Measurements from ENCODE around the gene PCDHGA12.
"Not testable (repeated sequence)": the region's sequence is repeated elsewhere in the genome, so short reads cannot be mapped to it uniquely, and the experiment has no call there.

The PCDHGA12 gene

DNA sequence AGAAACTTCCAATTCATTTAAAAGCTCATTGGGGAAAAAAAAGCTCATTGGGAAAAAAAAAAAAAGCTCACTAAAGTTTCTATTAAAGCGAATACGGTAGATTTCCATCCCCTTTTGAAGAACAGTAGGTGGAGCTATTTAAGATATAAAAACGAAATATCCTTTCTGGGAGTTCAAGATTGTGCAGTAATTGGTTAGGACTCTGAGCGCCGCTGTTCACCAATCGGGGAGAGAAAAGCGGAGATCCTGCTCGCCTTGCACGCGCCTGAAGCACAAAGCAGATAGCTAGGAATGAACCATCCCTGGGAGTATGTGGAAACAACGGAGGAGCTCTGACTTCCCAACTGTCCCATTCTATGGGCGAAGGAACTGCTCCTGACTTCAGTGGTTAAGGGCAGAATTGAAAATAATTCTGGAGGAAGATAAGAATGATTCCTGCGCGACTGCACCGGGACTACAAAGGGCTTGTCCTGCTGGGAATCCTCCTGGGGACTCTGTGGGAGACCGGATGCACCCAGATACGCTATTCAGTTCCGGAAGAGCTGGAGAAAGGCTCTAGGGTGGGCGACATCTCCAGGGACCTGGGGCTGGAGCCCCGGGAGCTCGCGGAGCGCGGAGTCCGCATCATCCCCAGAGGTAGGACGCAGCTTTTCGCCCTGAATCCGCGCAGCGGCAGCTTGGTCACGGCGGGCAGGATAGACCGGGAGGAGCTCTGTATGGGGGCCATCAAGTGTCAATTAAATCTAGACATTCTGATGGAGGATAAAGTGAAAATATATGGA is at the start of gene PCDHGA12:
Gene PCDHGA12 (plus strand): TSS at position 176 of the 782 bp plus-strand sequence. CDS start 253 bp downstream, at position 429.
- peak; percentile 85 for DNase-seq

DNA sequence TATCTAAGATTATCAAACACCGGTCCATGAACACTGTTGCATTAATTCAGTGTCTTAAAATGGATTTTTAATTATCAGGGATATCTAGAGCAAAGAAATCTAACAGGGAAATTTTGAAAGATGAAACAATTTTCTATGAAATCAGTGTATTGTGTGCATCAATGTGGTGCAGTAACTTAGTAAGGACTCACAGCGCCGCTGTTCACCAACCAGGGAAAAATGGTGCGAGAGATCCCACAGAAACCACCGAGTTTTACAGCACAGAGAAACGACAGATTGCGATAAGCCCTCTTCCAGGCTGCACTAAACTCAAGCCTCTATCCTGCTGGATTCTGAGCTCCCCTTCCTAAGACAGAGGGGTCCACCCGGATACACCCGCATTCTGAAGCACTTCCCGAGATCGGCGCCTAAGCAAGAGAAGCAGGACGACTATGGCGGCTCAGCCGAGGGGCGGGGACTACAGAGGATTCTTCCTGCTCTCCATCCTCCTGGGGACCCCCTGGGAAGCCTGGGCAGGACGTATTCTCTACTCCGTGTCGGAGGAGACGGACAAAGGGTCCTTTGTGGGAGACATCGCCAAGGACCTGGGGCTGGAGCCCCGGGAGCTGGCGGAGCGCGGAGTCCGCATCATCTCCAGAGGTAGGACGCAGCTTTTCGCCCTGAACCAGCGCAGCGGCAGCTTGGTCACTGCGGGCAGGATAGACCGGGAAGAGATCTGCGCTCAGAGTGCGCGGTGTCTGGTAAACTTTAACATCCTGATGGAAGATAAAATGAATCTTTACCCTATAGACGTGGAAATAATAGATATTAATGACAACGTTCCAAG is 47.6 kb upstream of the PCDHGA12 start, which contains the start of gene PCDHGA7:
Gene PCDHGA7 (plus strand): TSS at position 274 of the 826 bp plus-strand sequence. CDS start 158 bp downstream, at position 432.
- no peak for DNase-seq

DNA sequence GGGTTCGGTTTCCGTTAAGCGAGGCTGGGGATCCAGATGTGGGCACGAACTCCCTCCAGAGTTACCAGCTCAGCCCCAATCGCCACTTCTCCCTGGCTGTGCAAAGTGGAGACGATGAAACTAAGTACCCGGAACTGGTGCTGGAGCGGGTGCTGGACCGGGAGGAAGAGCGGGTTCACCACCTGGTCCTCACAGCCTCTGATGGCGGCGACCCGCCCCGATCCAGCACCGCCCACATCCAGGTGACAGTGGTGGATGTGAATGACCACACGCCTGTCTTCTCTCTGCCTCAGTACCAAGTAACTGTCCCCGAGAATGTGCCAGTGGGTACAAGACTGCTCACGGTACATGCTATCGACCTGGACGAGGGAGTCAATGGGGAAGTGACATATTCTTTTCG is 47.0 kb upstream of the PCDHGA12 start:
- no peak for DNase-seq

DNA sequence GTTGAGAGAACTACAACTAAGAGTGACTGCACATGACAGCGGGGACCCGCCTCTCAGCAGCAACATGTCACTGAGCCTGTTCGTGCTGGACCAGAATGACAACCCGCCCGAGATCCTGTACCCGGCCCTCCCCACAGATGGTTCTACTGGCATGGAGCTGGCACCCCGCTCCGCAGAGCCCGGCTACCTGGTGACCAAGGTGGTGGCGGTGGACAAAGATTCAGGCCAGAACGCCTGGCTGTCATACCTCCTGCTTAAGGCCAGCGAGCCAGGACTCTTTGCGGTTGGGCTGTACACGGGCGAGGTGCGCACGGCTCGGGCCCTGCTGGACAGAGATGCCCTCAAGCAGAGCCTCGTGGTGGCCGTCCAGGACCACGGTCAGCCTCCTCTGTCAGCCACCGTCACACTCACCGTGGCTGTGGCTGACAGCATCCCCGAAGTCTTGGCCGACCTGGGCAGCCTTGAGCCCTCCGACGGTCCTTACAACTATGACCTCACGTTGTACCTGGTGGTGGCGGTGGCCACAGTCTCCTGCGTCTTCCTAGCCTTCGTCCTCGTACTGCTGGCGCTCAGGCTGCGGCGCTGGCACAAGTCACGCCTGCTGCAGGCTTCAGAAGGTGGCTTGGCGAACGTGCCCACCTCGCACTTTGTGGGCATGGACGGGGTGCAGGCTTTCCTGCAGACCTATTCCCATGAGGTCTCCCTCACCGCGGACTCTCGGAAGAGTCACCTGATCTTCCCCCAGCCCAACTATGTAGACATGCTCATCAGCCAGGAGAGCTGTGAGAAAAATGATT is 45.6 kb upstream of the PCDHGA12 start:
- no peak for DNase-seq

DNA sequence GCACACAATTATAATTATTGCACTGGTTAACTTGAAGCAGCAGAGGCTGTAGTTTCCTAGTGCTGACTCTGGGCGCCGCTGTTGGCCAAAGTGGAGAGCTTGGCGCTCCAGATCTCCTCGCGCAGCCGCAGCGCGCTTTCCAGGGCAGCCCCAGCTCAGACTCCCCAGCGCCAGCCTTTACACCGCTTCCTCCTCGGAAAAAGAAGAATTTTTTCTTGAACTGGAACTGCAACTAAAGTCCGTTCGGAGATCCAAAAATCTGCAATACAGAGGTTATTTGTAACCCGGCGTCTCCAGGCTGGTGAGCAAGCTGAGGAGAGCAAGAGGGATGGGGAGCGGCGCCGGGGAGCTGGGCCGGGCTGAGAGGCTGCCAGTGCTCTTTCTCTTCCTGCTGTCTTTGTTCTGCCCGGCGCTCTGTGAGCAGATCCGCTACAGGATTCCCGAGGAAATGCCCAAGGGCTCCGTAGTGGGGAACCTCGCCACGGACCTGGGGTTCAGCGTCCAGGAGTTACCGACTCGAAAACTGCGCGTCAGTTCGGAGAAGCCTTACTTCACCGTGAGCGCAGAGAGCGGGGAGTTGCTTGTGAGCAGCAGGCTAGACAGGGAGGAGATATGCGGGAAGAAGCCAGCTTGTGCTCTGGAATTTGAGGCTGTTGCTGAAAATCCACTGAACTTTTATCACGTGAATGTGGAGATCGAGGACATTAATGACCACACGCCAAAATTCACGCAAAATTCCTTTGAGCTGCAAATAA is 42.6 kb upstream of the PCDHGA12 start, which contains the start of gene PCDHGB4:
Gene PCDHGB4 (plus strand): TSS at position 142 of the 755 bp plus-strand sequence. CDS start 187 bp downstream, at position 329.
- peak; percentile 29 for DNase-seq

DNA sequence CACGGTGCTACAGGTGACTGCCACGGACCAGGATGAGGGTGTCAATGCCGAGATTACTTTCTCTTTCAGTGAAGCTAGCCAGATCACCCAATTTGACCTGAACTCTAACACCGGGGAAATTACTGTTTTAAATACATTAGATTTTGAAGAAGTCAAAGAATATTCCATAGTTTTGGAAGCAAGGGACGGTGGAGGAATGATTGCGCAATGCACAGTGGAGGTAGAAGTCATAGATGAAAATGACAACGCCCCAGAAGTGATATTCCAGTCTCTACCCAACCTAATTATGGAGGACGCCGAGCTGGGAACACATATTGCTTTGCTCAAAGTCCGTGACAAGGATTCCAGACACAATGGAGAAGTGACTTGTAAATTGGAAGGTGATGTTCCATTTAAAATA is 41.6 kb upstream of the PCDHGA12 start:
- DNase-seq: no peak

DNA sequence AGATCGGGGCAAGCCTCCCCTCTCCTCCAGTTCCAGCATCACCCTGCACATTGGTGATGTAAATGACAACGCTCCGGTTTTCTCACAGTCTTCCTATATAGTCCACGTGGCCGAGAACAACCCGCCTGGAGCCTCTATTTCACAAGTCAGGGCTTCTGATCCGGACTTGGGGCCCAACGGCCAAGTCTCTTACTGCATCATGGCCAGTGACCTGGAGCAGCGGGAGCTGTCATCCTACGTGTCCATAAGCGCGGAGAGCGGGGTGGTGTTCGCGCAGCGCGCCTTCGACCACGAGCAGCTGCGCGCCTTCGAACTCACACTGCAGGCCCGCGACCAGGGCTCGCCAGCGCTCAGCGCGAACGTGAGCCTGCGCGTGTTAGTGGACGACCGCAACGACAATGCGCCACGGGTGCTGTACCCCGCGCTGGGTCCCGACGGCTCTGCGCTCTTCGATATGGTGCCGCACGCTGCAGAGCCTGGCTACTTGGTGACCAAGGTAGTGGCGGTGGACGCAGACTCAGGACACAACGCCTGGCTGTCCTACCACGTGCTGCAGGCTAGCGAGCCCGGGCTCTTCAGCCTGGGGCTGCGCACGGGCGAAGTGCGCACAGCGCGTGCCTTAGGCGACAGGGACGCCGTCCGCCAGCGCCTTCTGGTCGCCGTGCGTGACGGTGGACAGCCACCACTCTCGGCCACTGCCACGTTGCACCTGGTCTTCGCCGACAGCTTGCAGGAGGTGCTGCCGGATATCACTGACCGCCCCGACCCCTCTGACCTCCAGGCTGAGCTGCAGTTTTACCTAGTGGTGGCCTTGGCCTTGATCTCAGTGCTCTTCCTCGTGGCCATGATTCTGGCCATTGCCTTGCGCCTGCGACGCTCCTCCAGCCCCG is 40.9 kb upstream of the PCDHGA12 start:
- DNase-seq: no peak

DNA sequence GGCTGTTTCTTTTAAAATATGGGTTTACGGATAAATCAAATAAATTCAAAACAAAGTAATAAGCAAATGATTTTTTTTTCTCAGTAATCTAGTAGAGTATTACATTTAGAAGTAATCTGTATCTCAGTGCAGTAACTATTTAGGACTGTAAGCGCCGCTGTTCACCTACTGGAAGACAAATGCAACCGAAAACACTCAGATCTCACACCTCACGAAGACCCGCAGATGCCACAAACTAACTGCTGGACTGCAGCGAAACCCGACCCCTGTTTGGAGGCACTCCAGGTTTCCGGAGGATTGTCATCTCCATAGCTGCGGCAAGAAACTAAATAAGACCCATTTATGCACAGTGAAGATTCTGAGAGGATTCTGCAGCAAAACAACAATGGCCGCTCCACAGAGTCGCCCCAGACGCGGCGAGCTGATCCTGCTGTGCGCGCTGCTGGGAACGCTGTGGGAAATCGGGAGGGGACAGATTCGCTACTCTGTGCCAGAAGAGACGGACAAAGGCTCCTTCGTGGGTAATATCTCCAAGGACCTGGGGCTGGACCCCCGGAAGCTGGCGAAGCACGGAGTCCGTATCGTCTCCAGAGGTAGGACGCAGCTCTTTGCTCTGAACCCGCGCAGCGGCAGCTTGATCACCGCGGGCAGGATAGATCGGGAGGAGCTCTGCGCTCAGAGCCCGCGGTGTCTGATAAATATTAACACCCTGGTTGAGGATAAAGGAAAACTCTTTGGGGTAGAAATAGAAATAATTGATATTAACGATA is 37.7 kb upstream of the PCDHGA12 start, which contains the start of gene PCDHGA8:
Gene PCDHGA8 (plus strand): TSS at position 205 of the 770 bp plus-strand sequence. CDS start 181 bp downstream, at position 386.
- DNase-seq: no peak

DNA sequence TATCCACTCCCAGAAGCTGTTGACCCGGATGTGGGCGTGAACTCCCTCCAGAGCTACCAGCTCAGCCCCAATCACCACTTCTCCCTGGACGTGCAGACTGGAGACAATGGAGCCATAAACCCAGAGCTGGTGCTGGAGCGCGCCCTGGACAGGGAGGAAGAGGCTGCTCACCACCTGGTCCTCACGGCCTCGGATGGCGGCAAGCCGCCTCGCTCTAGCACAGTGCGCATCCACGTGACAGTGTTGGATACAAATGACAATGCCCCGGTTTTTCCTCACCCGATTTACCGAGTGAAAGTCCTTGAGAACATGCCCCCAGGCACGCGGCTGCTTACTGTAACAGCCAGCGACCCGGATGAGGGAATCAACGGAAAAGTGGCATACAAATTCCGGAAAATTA is 37.0 kb upstream of the PCDHGA12 start:
- DNase-seq: no peak

DNA sequence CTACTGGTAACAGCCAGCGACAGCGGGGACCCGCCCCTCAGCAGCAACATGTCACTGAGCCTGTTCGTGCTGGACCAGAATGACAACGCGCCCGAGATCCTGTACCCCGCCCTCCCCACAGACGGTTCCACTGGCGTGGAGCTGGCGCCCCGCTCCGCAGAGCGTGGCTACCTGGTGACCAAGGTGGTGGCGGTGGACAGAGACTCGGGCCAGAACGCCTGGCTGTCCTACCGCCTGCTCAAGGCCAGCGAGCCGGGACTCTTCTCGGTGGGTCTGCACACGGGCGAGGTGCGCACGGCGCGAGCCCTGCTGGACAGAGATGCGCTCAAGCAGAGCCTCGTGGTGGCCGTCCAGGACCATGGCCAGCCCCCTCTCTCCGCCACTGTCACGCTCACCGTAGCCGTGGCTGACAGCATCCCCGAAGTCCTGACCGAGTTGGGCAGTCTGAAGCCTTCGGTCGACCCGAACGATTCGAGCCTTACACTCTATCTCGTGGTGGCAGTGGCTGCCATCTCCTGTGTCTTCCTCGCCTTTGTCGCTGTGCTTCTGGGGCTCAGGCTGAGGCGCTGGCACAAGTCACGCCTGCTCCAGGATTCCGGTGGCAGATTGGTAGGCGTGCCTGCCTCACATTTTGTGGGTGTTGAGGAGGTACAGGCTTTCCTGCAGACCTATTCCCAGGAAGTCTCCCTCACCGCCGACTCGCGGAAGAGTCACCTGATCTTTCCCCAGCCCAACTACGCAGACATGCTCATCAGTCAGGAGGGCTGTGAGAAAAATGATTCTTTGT is 35.7 kb upstream of the PCDHGA12 start:
- DNase-seq: not testable (repeated sequence)

DNA sequence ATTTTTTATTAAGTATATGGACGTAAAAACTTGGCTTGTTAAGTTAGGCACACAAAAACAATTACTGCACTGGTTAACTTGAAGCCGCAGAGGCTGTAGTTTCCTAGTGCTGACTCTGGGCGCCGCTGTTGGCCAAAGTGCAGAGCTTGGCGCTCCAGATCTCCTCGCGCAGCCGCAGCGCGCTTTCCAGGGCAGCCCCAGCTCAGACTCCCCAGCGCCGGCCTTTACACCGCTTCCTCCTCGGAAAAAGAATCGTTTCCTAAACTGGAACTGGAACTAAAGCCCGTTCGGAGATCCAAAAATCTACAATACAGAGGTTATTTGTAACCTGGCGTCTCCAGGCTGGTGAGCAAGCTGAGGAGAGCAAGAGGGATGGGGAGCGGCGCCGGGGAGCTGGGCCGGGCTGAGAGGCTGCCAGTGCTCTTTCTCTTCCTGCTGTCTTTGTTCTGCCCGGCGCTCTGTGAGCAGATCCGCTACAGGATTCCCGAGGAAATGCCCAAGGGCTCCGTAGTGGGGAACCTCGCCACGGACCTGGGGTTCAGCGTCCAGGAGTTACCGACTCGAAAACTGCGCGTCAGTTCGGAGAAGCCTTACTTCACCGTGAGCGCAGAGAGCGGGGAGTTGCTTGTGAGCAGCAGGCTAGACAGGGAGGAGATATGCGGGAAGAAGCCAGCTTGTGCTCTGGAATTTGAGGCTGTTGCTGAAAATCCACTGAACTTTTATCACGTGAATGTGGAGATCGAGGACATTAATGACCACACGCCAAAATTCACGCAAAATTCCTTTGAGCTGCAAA is 32.4 kb upstream of the PCDHGA12 start, which contains the start of gene PCDHGB5:
Gene PCDHGB5 (plus strand): TSS at position 192 of the 796 bp plus-strand sequence. CDS start 181 bp downstream, at position 373.
- peak; percentile 51 for DNase-seq

DNA sequence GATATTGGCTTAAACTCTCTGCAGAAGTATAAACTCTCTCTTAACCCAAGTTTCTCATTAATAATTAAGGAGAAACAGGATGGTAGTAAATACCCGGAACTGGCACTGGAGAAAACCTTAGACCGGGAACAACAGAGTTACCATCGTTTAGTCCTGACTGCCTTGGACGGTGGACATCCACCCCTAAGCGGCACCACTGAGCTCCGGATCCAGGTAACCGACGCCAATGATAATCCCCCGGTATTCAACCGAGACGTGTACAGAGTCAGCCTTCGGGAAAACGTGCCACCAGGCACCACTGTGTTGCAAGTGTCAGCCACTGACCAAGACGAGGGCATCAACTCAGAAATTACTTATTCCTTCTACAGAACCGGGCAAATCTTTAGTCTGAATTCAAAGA is 31.7 kb upstream of the PCDHGA12 start:
- no peak for DNase-seq

DNA sequence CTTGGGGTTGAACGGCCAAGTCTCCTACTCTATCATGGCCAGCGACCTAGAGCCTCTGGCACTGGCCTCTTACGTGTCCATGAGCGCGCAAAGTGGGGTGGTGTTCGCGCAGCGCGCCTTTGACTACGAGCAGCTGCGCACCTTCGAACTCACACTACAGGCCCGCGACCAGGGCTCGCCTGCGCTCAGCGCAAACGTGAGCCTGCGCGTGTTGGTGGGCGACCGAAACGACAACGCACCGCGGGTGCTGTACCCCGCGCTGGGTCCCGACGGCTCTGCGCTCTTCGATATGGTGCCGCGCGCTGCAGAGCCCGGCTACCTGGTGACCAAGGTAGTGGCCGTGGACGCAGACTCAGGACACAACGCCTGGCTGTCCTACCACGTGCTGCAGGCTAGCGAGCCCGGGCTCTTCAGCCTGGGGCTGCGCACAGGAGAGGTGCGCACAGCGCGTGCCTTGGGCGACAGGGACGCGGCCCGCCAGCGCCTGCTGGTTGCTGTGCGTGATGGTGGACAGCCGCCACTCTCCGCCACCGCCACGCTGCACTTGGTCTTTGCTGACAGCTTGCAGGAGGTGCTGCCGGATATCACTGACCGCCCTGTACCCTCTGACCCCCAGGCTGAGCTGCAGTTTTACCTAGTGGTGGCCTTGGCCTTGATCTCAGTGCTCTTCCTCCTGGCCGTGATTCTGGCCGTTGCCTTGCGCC is 30.6 kb upstream of the PCDHGA12 start:
- DNase-seq: no peak

DNA sequence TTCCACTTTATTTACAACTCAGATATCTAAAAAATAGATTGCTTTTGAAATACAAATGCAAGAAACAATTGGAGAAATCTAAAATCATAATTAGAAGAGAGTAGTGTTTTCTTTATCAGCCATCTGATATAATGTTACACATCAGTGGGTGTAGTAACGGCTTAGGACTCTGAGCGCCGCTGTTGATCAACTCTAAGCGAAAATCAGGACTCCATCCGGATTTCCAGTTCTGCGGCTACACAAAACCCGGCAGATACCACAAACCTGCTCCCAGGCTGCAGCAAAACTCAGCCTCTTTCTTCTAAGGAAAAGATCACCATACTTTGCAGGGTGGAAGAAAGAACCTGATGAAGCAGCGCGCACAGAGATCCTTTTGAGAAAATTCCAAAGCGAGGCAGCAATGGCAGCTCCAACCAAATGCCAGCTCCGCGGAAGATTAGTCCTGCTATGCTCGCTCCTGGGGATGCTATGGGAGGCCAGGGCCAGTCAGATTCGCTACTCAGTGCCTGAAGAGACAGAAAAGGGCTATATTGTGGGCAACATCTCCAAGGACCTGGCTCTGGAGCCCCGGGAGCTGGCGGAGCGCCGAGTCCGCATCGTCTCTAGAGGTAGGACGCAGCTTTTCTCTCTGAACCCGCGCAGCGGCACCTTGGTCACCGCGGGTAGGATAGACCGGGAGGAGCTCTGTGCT is 27.6 kb upstream of the PCDHGA12 start, which contains the start of gene PCDHGA9:
Gene PCDHGA9 (plus strand): TSS at position 226 of the 691 bp plus-strand sequence. CDS start 175 bp downstream, at position 401.
- DNase-seq: peak; percentile 26

DNA sequence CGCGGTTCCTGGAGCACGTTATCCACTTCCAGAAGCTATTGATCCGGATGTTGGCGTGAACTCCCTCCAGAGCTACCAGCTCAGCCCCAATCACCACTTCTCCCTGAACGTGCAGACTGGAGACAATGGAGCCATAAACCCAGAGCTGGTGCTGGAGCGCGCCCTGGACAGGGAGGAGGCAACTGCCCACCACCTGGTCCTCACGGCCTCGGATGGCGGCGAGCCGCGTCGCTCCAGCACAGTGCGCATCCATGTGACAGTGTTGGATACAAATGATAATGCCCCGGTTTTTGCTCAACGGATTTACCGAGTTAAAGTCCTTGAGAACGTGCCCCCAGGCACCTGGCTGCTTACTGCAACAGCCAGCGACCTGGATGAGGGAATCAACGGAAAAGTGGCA is 26.9 kb upstream of the PCDHGA12 start:
- DNase-seq: no peak

DNA sequence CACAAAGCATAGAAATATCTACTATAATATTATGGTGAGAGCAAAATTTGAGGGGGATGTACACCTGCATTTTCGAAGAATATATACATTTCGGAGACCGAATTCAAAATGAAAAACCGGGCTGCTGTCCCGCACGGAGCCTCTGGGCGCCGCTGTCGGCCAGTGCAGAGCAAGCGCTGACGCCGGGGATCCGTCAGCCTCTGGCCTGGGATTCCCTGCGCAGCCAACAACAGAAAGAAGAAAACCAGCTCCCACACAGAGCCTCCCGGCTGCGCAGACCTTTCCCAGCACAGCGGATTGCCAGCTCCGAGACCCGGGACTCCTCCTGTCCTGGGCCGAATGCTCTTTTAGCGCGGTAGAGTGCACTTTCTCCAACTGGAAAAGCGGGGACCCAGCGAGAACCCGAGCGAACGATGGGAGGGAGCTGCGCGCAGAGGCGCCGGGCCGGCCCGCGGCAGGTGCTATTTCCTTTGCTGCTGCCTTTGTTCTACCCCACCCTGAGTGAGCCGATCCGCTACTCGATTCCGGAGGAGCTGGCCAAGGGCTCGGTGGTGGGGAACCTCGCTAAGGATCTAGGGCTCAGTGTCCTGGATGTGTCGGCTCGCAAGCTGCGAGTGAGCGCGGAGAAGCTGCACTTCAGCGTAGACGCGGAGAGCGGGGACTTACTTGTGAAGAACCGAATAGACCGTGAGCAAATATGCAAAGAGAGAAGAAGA is 22.4 kb upstream of the PCDHGA12 start, which contains the start of gene PCDHGB6:
Gene PCDHGB6 (plus strand): TSS at position 232 of the 716 bp plus-strand sequence. CDS start 182 bp downstream, at position 414.
- DNase-seq: peak; percentile 57
